Measurements from ENCODE around the gene FRMD4B.
A peak's percentile ranks its signal among the peaks of the same experiment; 100 is the strongest.
"Not testable (repeated sequence)": the region's sequence is repeated elsewhere in the genome, so short reads cannot be mapped to it uniquely, and the experiment has no call there.

Gene FRMD4B

GRCh38 chr3:69359916-69360315, 26.0 kb downstream of the FRMD4B start:
- DNase-seq = no peak

GRCh38 chr3:69359339-69359893, 26.5 kb downstream of the FRMD4B start:
- DNase-seq = no peak

GRCh38 chr3:69357196-69357595, 28.7 kb downstream of the FRMD4B start:
- DNase-seq = no peak

GRCh38 chr3:69354948-69355347, 30.9 kb downstream of the FRMD4B start:
- no peak for DNase-seq

- peak; percentile 84 to 96 for DNase-seq
Measured at GRCh38 chr3:69353503-69353902, 32.4 kb downstream of the FRMD4B start.

GRCh38 chr3:69353088-69353478, 32.8 kb downstream of the FRMD4B start:
- no peak for DNase-seq

GRCh38 chr3:69352305-69353087, 33.4 kb downstream of the FRMD4B start:
- DNase-seq = peak; percentile 17 to 37

- no peak for DNase-seq
Measured at GRCh38 chr3:69343875-69344274, 42.0 kb downstream of the FRMD4B start.

GRCh38 chr3:69342074-69342473, 43.8 kb downstream of the FRMD4B start:
- peak in 1 of 2 donors; percentile 38 for DNase-seq

- DNase-seq = peak; percentile 78 to 85
Measured at GRCh38 chr3:69339760-69340159, 46.1 kb downstream of the FRMD4B start.

GRCh38 chr3:69338911-69339310, 47.0 kb downstream of the FRMD4B start:
- peak; percentile 22 to 56 for DNase-seq

- no peak for DNase-seq
Measured at GRCh38 chr3:69332934-69333333, 53.0 kb downstream of the FRMD4B start.

- peak; percentile 94 to 97 for DNase-seq
Measured at GRCh38 chr3:69330891-69331400, 54.9 kb downstream of the FRMD4B start.

- no peak for DNase-seq
Measured at GRCh38 chr3:69329892-69330291, 56.0 kb downstream of the FRMD4B start.

GRCh38 chr3:69328963-69329302, 57.0 kb downstream of the FRMD4B start:
- no peak for DNase-seq

- DNase-seq = peak; percentile 69 to 91
Measured at GRCh38 chr3:69328103-69328962, 57.6 kb downstream of the FRMD4B start.

- peak; percentile 19 to 26 for DNase-seq
Measured at GRCh38 chr3:69326855-69327300, 59.0 kb downstream of the FRMD4B start.

- no peak for DNase-seq
Measured at GRCh38 chr3:69325151-69325550, 60.7 kb downstream of the FRMD4B start.

- DNase-seq = peak; percentile 62 to 64
Measured at GRCh38 chr3:69324362-69325025, 61.4 kb downstream of the FRMD4B start.

- no peak for DNase-seq
Measured at GRCh38 chr3:69323941-69324340, 61.9 kb downstream of the FRMD4B start.

- DNase-seq = not testable (repeated sequence)
Measured at GRCh38 chr3:69322512-69322911, 63.4 kb downstream of the FRMD4B start.

GRCh38 chr3:69322158-69322509, 63.8 kb downstream of the FRMD4B start:
- no peak for DNase-seq
